ENCODE results near the gene OR2V2.
"Not testable (repeated sequence)": the region's sequence is repeated elsewhere in the genome, so short reads cannot be mapped to it uniquely, and the experiment has no call there.

OR2V2 gene

GRCh38 chr5:181171782-181172181 lies 24.4 kb downstream of the OR2V2 start:
- DNase-seq (ENCODE audit: low spot score), result no peak
- TF ChIP-seq, protein P1, sequence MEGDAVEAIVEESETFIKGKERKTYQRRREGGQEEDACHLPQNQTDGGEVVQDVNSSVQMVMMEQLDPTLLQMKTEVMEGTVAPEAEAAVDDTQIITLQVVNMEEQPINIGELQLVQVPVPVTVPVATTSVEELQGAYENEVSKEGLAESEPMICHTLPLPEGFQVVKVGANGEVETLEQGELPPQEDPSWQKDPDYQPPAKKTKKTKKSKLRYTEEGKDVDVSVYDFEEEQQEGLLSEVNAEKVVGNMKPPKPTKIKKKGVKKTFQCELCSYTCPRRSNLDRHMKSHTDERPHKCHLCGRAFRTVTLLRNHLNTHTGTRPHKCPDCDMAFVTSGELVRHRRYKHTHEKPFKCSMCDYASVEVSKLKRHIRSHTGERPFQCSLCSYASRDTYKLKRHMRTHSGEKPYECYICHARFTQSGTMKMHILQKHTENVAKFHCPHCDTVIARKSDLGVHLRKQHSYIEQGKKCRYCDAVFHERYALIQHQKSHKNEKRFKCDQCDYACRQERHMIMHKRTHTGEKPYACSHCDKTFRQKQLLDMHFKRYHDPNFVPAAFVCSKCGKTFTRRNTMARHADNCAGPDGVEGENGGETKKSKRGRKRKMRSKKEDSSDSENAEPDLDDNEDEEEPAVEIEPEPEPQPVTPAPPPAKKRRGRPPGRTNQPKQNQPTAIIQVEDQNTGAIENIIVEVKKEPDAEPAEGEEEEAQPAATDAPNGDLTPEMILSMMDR (conservative IDR thresholded peaks at IDR 0.05; ENCODE audit: low read depth), result no peak
- CTCF ChIA-PET, result interaction anchor here (0.7 to 3.0 kb wide), 4 partner anchors 12 to 392 kb away, joined by 3 to 26 read pairs (median 8); no protein-coding TSS in a partner anchor
- no peak overlapping the region for H3K27ac ChIP-seq
- POLR2A ChIA-PET (ENCODE audit: low non-redundant PET), result no interaction called here

- POLR2A ChIA-PET (ENCODE audit: low non-redundant PET), result no interaction called here
- no peak overlapping the region for H3K27ac ChIP-seq
- TF ChIP-seq, protein P1 (conservative IDR thresholded peaks at IDR 0.05; ENCODE audit: low read depth), result peak; percentile 94
- DNase-seq (ENCODE audit: low spot score), result peak; percentile 61
- CTCF ChIA-PET, result interaction anchor here (0.6 to 3.1 kb wide), 32 partner anchors 11 to 655 kb away, joined by 3 to 26 read pairs (median 4); partner anchors contain the start of gene FLT4
These were observed 25.6 kb downstream of the OR2V2 start for GRCh38 chr5:181173027-181173419.

DNA sequence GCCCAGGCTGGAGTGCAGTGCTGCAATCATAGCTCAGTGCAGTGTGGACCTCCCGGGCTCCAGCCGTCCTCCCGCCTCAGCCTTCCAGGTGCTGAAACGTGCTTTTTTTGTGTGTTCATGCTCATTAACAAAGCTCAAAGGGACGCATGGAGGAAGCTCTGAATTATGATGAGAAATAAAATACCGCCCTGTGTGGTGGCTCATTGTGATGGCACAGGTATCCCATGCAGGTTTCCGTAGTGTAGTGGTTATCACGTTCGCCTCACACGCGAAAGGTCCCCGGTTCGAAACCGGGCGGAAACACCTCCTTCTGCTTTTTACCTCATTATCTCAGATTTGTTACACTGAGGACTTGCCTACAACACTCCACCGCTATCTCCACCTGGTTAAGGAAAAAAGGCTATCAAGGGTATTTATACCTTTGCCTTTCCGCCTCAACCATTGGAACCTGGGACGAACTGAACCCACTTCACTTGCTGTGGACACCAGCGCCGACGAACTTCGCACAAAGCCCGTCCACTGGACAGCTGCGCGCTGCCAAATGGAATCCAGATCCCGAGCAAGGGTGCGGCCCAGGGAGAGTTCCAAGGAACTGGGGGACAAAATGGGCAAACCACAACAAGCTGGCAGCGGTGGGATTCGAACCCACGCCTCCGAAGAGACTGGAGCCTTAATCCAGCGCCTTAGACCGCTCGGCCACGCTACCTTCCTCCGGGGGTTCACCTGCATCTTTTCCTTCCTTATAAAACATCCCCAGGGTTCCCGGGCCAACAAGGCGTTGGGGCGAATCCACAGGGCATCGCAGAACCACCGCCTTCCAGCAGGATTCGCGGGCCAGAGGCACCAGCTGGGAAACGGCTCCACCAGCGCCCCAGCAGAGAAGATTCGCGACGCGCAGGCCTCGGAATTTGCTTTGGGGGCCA lies 26.3 kb downstream of the OR2V2 start:
- no peak overlapping the region for H3K27ac ChIP-seq
- TF ChIP-seq, protein P1 (conservative IDR thresholded peaks at IDR 0.05; ENCODE audit: low read depth), result peak; percentile 61
- ChIA-PET CTCF (interaction anchor here (0.6 to 3.1 kb wide), 25 partner anchors 11 to 567 kb away, joined by 3 to 26 read pairs (median 4); no protein-coding TSS in a partner anchor), POLR2A (ENCODE audit: low non-redundant PET) (interaction anchor here (0.6 kb wide), 1 partner anchor 11 kb away, joined by 3 read pairs; no protein-coding TSS in a partner anchor)
- DNase-seq (ENCODE audit: low spot score), result peak; percentile 72

DNA sequence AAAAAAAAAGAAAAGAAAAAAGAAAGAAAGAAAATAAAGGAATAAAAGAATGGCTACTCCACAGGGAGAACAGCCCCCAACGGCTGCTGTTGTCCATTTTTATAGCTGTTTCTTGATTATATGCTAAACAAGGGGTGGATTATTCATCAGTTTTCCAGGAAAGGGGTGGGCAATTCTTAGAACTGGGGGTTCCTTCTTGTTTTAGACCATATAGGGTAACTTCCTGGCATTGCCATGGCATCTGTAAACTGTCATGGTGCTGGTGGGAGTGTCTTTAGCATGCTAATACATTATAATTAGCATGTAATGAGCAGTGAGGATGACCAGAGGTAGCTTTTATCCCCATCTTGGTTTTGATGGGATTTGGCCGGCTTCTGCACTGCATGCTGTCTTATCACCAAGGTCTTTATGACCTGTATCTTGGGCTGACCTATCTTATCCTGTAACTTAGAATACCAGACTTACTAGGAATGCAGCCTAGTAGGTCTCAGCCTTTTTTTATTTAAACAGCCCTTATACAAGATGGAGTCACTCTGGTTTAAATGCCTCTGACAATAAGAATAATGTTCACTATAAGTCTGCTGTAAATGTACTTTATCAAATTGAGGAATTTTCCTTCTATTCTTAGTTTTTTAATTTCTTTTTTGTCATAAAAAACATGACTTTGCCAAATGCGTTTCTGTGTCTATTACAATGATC lies 29.0 kb downstream of the OR2V2 start:
- TF ChIP-seq, protein P1 (conservative IDR thresholded peaks at IDR 0.05; ENCODE audit: low read depth), result no peak
- H3K27ac ChIP-seq, result no peak overlapping the region
- ChIA-PET POLR2A (ENCODE audit: low non-redundant PET) (interaction anchor here (0.7 kb wide), 1 partner anchor 14 kb away, joined by 4 read pairs; no protein-coding TSS in a partner anchor), CTCF (interaction anchor here (0.7 to 1.2 kb wide), 2 partner anchors 9 to 18 kb away, joined by 3 to 4 read pairs; no protein-coding TSS in a partner anchor)
- DNase-seq (ENCODE audit: low spot score), result no peak

DNA sequence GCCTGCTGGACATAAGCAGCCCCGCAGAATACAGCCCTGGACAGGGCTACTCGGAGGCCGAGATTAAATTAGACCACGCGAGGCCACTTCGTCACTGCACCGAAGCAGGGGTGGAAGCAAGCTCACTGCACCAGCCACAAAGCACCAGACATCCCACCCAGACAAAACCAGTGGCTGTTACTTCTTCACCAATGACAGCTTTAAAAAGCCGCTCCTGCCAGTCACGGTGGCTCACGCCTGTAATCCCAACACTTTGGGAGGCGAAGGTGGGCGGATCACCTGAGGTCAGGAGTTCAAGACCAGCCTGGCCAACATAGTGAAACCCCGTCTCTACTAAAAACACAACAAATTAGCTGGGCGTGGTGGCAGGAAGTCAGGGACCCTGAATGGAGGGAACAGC lies 30.2 kb downstream of the OR2V2 start:
- POLR2A ChIA-PET (ENCODE audit: low non-redundant PET), result not testable (repeated sequence)

GRCh38 chr5:181181650-181182565 lies 34.5 kb downstream of the OR2V2 start:
- TF ChIP-seq, protein P1 (conservative IDR thresholded peaks at IDR 0.05; ENCODE audit: low read depth), result peak; percentile 93
- peak; percentile 77 for DNase-seq (ENCODE audit: low spot score)
- CTCF ChIA-PET, result interaction anchor here (0.6 kb wide), 1 partner anchor 313 kb away, joined by 3 read pairs; no protein-coding TSS in a partner anchor
- POLR2A ChIA-PET (ENCODE audit: low non-redundant PET), result no interaction called here
- peak overlapping the region; percentile 20 for H3K27ac ChIP-seq

More for the DNA sequence above, 30.2 kb downstream of the OR2V2 start:
- DNase-seq (ENCODE audit: low spot score); H3K27ac ChIP-seq: not testable (repeated sequence)
- CTCF ChIA-PET, result interaction anchor here (1.2 kb wide), 1 partner anchor 10 kb away, joined by 3 read pairs; no protein-coding TSS in a partner anchor
